H9 (cell line): ENCODE results near the gene PARD3. TPM values are rescaled to one million over a fixed set of nuclear protein-coding genes. Genes with fewer than 3 reads are reported as not detected.

Experiments
- DNase-seq: peaks from one replicate; pipeline ENCODE4 v3.0.0-alpha.2; 2017
- H2AFZ ChIP-seq: one replicate; pipeline ENCODE4 v1.6.1; 2013; ENCODE audit warnings: mild to moderate bottlenecking, low read length, control low read depth, moderate library complexity
- H2AK5ac ChIP-seq: 2 replicates; pipeline ENCODE4 v1.6.1; 2013; ENCODE audit warnings: low read length, control low read depth, mixed read lengths; ENCODE audit not compliant: insufficient read length
- H2BK120ac ChIP-seq: one replicate; pipeline ENCODE4 v1.6.1; 2013; ENCODE audit warnings: low read depth, mild to moderate bottlenecking, low read length, control low read depth, inconsistent platforms; ENCODE audit not compliant: poor library complexity, severe bottlenecking
- H2BK12ac ChIP-seq: 2 replicates; pipeline ENCODE4 v1.6.1; 2013; ENCODE audit warnings: low read length, control low read depth, mixed read lengths, low read depth; ENCODE audit not compliant: insufficient read length
- H2BK15ac ChIP-seq: 2 replicates; pipeline ENCODE4 v1.6.1; 2013; ENCODE audit warnings: low read depth, low read length, control low read depth
- H2BK20ac ChIP-seq: one replicate; pipeline ENCODE4 v1.6.1; 2013; ENCODE audit warnings: low read depth, mild to moderate bottlenecking, low read length, control low read depth, inconsistent platforms; ENCODE audit not compliant: poor library complexity, severe bottlenecking
- H2BK5ac ChIP-seq: 2 replicates; pipeline ENCODE4 v1.6.1; 2013; ENCODE audit warnings: low read length, control low read depth, mixed read lengths; ENCODE audit not compliant: insufficient read length
- H3K14ac ChIP-seq: 2 replicates; pipeline ENCODE4 v1.6.1; 2013; ENCODE audit warnings: low read length, control low read depth; ENCODE audit not compliant: insufficient read depth
- H3K18ac ChIP-seq: 2 replicates; pipeline ENCODE4 v1.6.1; 2013; ENCODE audit warnings: low read depth, mild to moderate bottlenecking, mixed read lengths, low read length, control low read depth; ENCODE audit not compliant: insufficient read length
- H3K23ac ChIP-seq: 2 replicates; pipeline ENCODE4 v1.6.1; 2013; ENCODE audit warnings: low read length, control low read depth, mixed read lengths, low read depth; ENCODE audit not compliant: insufficient read length
- H3K23me2 ChIP-seq: 2 replicates; pipeline ENCODE4 v1.6.1; 2013; ENCODE audit warnings: low read depth, mild to moderate bottlenecking, mixed read lengths, low read length, control low read depth; ENCODE audit not compliant: insufficient read length, poor library complexity, severe bottlenecking
- H3K27ac ChIP-seq: 2 replicates; pipeline ENCODE4 v1.5.1; 2013; ENCODE audit warnings: low read length, control low read depth, mixed read lengths, low read depth; ENCODE audit not compliant: insufficient read length
- H3K27me3 ChIP-seq: 2 replicates; pipeline ENCODE4 v1.6.1; 2013; ENCODE audit warnings: low read length, control low read depth, inconsistent platforms; ENCODE audit not compliant: insufficient read depth
- H3K4ac ChIP-seq: 2 replicates; pipeline ENCODE4 v1.6.1; 2013; ENCODE audit warnings: low read depth, mild to moderate bottlenecking, control low read depth, inconsistent platforms, low read length, moderate library complexity
- H3K4me1 ChIP-seq: 2 replicates; pipeline ENCODE4 v1.6.1; 2013; ENCODE audit warnings: low read length, control low read depth, inconsistent platforms; ENCODE audit not compliant: insufficient read depth
- H3K4me2 ChIP-seq: 2 replicates; pipeline ENCODE4 v1.6.1; 2013; ENCODE audit warnings: low read length, control low read depth, mixed read lengths; ENCODE audit not compliant: insufficient read length, insufficient read depth
- H3K56ac ChIP-seq: 2 replicates; pipeline ENCODE4 v1.6.1; 2013; ENCODE audit warnings: low read depth, mild to moderate bottlenecking, mixed read lengths, low read length, control low read depth; ENCODE audit not compliant: insufficient read length
- H3K79me1 ChIP-seq: 2 replicates; pipeline ENCODE4 v1.6.1; 2013; ENCODE audit warnings: low read depth, mild to moderate bottlenecking, moderate library complexity, low read length, control low read depth, inconsistent platforms; ENCODE audit not compliant: insufficient read depth, poor library complexity, severe bottlenecking
- H3K79me2 ChIP-seq: 2 replicates; pipeline ENCODE4 v1.6.1; 2013; ENCODE audit warnings: low read length, control low read depth, inconsistent platforms; ENCODE audit not compliant: insufficient read depth
- H3K9ac ChIP-seq: 2 replicates; pipeline ENCODE4 v1.6.1; 2013; ENCODE audit warnings: low read length, control low read depth, mixed read lengths; ENCODE audit not compliant: insufficient read length; ENCODE audit errors: extremely low read depth
- H3K9me3 ChIP-seq: one replicate; pipeline ENCODE4 v1.6.1; 2013; ENCODE audit warnings: low read depth, low read length, inconsistent platforms; ENCODE audit not compliant: control insufficient read depth
- H3T11ph ChIP-seq: one replicate; pipeline ENCODE4 v1.6.1; 2013; ENCODE audit warnings: mild to moderate bottlenecking, low read length, control low read depth, inconsistent platforms
- H4K20me1 ChIP-seq: one replicate; pipeline ENCODE4 v1.6.1; 2013; ENCODE audit not compliant: control insufficient read depth, insufficient read length, insufficient read depth
- H4K5ac ChIP-seq: 2 replicates; pipeline ENCODE4 v1.6.1; 2013; ENCODE audit warnings: low read depth, mild to moderate bottlenecking, mixed read lengths, low read length, control low read depth; ENCODE audit not compliant: insufficient read length
- H4K8ac ChIP-seq: replicated peaks from 2 replicates; pipeline ENCODE4 v1.6.1; 2013; ENCODE audit warnings: low read length, control low read depth, mixed read lengths, low read depth; ENCODE audit not compliant: insufficient read length
- H4K91ac ChIP-seq: 2 replicates; pipeline ENCODE4 v1.6.1; 2013; ENCODE audit warnings: low read depth, mild to moderate bottlenecking, moderate library complexity, mixed read lengths, low read length, control low read depth; ENCODE audit not compliant: insufficient read length
- H3K27ac Mint-ChIP-seq, 3 experiments: 2 replicates in 2 of 3; 3 replicates in 1 of 3; pipeline ENCODE4 v1.8.0; 2020 to 2021; ENCODE audit warnings: mixed read lengths in 3 of 3, mild to moderate bottlenecking in 1 of 3, moderate library complexity in 1 of 3
- H3K27me3 Mint-ChIP-seq: 2 replicates; pipeline ENCODE4 v1.8.0; 2021; ENCODE audit warnings: low read depth, mild to moderate bottlenecking, moderate library complexity, mixed read lengths
- H3K36me3 Mint-ChIP-seq, 3 experiments: 2 replicates in 2 of 3; 3 replicates in 1 of 3; pipeline ENCODE4 v1.8.0; 2020 to 2021; ENCODE audit warnings: low read depth in 3 of 3, mixed read lengths in 3 of 3; ENCODE audit not compliant: insufficient read depth in 1 of 3
- H3K4me1 Mint-ChIP-seq, 2 experiments: 2 replicates each; pipeline ENCODE4 v1.8.0; 2020; ENCODE audit warnings: mixed read lengths in 2 of 2
- H3K4me3 Mint-ChIP-seq, 2 experiments: 2 replicates in 1 of 2; 3 replicates in 1 of 2; pipeline ENCODE4 v1.8.0; 2020 to 2021; ENCODE audit warnings: mild to moderate bottlenecking in 2 of 2, mixed read lengths in 2 of 2, moderate library complexity in 1 of 2
- H3K9me3 Mint-ChIP-seq, 2 experiments: 2 replicates in 1 of 2; 3 replicates in 1 of 2; pipeline ENCODE4 v1.8.0; 2020; ENCODE audit warnings: mild to moderate bottlenecking in 2 of 2, mixed read lengths in 2 of 2, moderate library complexity in 1 of 2
- WGBS: extraction: QIAGEN DNeasy Blood & Tissue Kit; methylation state at CpG from one replicate; pipeline ENCODE4 v1.1.7; 2013; ENCODE audit warnings: missing lambda C conversion rate, low lambda C conversion rate, mixed read lengths; ENCODE audit not compliant: insufficient read length; ENCODE audit errors: extremely low coverage; 5-methylcytosine and 5-hydroxymethylcytosine counted together
- total RNA-seq: library from RNA; stranded (reverse); gene quantifications from 2 replicates; pipeline ENCODE4 v1.2.1, GENCODE V29; 2021
- TF ChIP-seq, protein P1 (sequence below): fragments of 200-600 bp; sonication (generic); conservative IDR thresholded peaks from 3 replicates; pipeline ENCODE4 v1.8.0; 2021; ENCODE audit warnings: antibody characterized with exemption, mild to moderate bottlenecking

The PARD3 gene
- total RNA-seq, 1 experiment from 2014 or later: 44.7 TPM

DNA sequence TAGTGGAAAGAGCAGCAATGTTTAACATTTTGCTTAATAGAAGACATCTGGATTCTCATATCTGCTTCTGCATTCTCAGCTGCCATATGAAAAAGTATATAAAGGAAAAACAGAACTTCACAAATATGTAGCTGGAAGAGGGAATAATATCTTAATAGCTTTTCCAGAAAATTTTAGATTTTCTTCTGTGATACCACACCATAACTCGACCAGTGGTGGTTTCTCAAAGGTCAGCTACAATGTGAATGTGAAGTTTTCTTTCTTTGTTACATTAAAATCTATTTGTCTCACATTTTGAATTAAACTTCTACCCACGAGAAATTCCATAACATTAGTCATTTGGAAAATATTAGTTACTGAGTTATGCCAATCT, 339.8 kb downstream of the PARD3 start:
- Histone ChIP-seq H3T11ph (no peak overlapping the region), H4K91ac (no peak overlapping the region), H2AK5ac (no peak overlapping the region), H4K8ac (no peak overlapping the region), H2BK5ac (no peak overlapping the region), H2BK15ac (no peak overlapping the region), H2BK120ac (no peak overlapping the region), H3K79me2 (no peaks in the 10 kb centered on the region), H3K27ac (no peak overlapping the region), H2BK12ac (no peak overlapping the region), H3K14ac (no peak overlapping the region), H3K9me3 (no peaks in the 10 kb centered on the region), H3K27me3 (no peaks in the 10 kb centered on the region), H3K4me1 (no peaks in the 10 kb centered on the region), H3K56ac (no peak overlapping the region), H3K4ac (no peak overlapping the region), H2AFZ (no peak overlapping the region), H3K9ac (no peak overlapping the region), H3K23me2 (no peaks in the 10 kb centered on the region), H2BK20ac (no peak overlapping the region), H4K20me1 (no peaks in the 10 kb centered on the region), H3K18ac (no peak overlapping the region), H3K4me2 (no peak overlapping the region), H4K5ac (no peak overlapping the region), H3K79me1 (peaks cover under 1% of the 10 kb centered on the region), H3K23ac (no peak overlapping the region)
- no peak for DNase-seq
- no peak overlapping the region for H3K4me3 Mint-ChIP-seq
- no peaks in the 10 kb centered on the region for H3K36me3 Mint-ChIP-seq
- peaks cover 2 to 4% of the 10 kb centered on the region in 2 experiments; a peak in 3 of 4 replicates for H3K4me1 Mint-ChIP-seq
- no CpG with 5 or more reads among the region's 2 CpGs for WGBS
- no peaks in the 10 kb centered on the region for H3K27me3 Mint-ChIP-seq
- TF ChIP-seq, protein P1, sequence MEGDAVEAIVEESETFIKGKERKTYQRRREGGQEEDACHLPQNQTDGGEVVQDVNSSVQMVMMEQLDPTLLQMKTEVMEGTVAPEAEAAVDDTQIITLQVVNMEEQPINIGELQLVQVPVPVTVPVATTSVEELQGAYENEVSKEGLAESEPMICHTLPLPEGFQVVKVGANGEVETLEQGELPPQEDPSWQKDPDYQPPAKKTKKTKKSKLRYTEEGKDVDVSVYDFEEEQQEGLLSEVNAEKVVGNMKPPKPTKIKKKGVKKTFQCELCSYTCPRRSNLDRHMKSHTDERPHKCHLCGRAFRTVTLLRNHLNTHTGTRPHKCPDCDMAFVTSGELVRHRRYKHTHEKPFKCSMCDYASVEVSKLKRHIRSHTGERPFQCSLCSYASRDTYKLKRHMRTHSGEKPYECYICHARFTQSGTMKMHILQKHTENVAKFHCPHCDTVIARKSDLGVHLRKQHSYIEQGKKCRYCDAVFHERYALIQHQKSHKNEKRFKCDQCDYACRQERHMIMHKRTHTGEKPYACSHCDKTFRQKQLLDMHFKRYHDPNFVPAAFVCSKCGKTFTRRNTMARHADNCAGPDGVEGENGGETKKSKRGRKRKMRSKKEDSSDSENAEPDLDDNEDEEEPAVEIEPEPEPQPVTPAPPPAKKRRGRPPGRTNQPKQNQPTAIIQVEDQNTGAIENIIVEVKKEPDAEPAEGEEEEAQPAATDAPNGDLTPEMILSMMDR: no peak
- no peaks in the 10 kb centered on the region for H3K9me3 Mint-ChIP-seq
- H3K27ac Mint-ChIP-seq: no peak overlapping the region
